Gastrocnemius medialis (tissue), 4 donors: ENCODE measurements around the gene OR10V1. TPM values are rescaled to one million over a fixed set of nuclear protein-coding genes. Genes with fewer than 3 reads are reported as not detected.
"Not testable (repeated sequence)": the region's sequence is repeated elsewhere in the genome, so short reads cannot be mapped to it uniquely, and the experiment has no call there.

Source experiments
- ATAC-seq, 2 donors: fragments of 150-250 bp; one replicate each; pipeline ENCODE4 v1.9.1; 2016
- DNase-seq, 2 donors: peaks; one replicate each; pipeline ENCODE4 v3.0.0-alpha.2; 2019
- H3K27ac ChIP-seq, 4 donors: fragments of 200-600 bp; sonication (generic); 1 replicate in 1 of 4; 2 replicates in 3 of 4; pipeline ENCODE4 v1.5.1; 2016 to 2018; ENCODE audit warnings: mild to moderate bottlenecking in 2 of 4, moderate library complexity in 1 of 4
- H3K27me3 ChIP-seq, 3 donors: fragments of 200-600 bp; sonication (generic) in 2 of 3; 1 replicate in 1 of 3; 2 replicates in 2 of 3; pipeline versions ENCODE4 v1.5.1 to v1.6.0; 2016 to 2019; ENCODE audit warnings: mild to moderate bottlenecking in 1 of 3, moderate library complexity in 1 of 3
- H3K36me3 ChIP-seq, 2 donors: fragments of 200-600 bp; sonication (generic) in 1 of 2; one replicate each; pipeline ENCODE4 v1.5.1; 2017 to 2018
- H3K4me1 ChIP-seq, 2 donors: fragments of 200-600 bp; sonication (generic) in 1 of 2; one replicate each; pipeline ENCODE4 v1.5.1; 2016 to 2017; ENCODE audit warnings: mild to moderate bottlenecking in 2 of 2
- H3K4me3 ChIP-seq, 4 donors: fragments of 200-600 bp; sonication (generic) in 3 of 4; 1 replicate in 1 of 4; 2 replicates in 3 of 4; pipeline ENCODE4 v1.5.1; 2016 to 2019; ENCODE audit warnings: mild to moderate bottlenecking in 2 of 4
- H3K9me3 ChIP-seq, 3 donors: fragments of 200-600 bp; sonication (generic) in 2 of 3; 1 replicate in 1 of 3; 2 replicates in 2 of 3; pipeline ENCODE4 v1.5.1; 2016 to 2019
- CTCF ChIP-seq, 5 experiments: fragments of 450-650 bp in 3 of 5; fragments of 200-600 bp in 2 of 5; sonication (generic) in 2 of 5; IDR thresholded peaks in 4 of 5; conservative IDR thresholded peaks in 1 of 5; 1 replicate in 4 of 5; 2 replicates in 1 of 5; pipeline ENCODE4 v1.5.1; 2016 to 2019; ENCODE audit warnings: antibody characterized with exemption in 5 of 5, mild to moderate bottlenecking in 3 of 5, moderate library complexity in 3 of 5
- POLR2A ChIP-seq, 2 donors: fragments of 450-650 bp; IDR thresholded peaks; one replicate each; pipeline ENCODE4 v1.6.1; 2017; ENCODE audit warnings: antibody characterized with exemption in 2 of 2, mild to moderate bottlenecking in 2 of 2, moderate library complexity in 2 of 2
- in situ Hi-C, 4 donors: fragments of 200-750 bp; cut with MboI; loops; one replicate each; pipeline versions ENCODE4 v1.15.0 to v1.8.0; 2017; ENCODE audit warnings: low sequenced_read_pairs in 4 of 4
- intact Hi-C: fragments of 100-400 bp; cut with DNase I; formaldehyde crosslinking; loops from one replicate; pipeline ENCODE4 v1.15.1; 2023; ENCODE audit warnings: low total_unique reads
- total RNA-seq, 4 donors: library from RNA; depleted of rRNA; stranded (reverse); fragments of >200 nt; gene quantifications; one replicate each; pipeline versions ENCODE4 v1.1.0 to v1.2.3, GENCODE V29; 2016

Gene OR10V1
- total RNA-seq, 4 donors from 2014 or later, result not detected

GRCh38 chr11:59708537-59708936 is 5.1 kb downstream of the OR10V1 start:
- H3K27me3 ChIP-seq, result no peaks in the 10 kb centered on the region
- DNase-seq (no peak), ATAC-seq (no peak)
- TF ChIP-seq CTCF (IDR thresholded peaks at IDR 0.05 in 4 of 5, conservative IDR thresholded peaks at IDR 0.05 in 1 of 5) (no peak), POLR2A (IDR thresholded peaks at IDR 0.05) (no peak)
- H3K36me3 ChIP-seq, result no peaks in the 10 kb centered on the region
- intact Hi-C loops (no loop called here), in situ Hi-C loops (no loop called here)
- no peaks in the 10 kb centered on the region for H3K4me1 ChIP-seq
- no peak overlapping the region for H3K27ac ChIP-seq
- no peaks in the 10 kb centered on the region for H3K9me3 ChIP-seq
- no peak overlapping the region for H3K4me3 ChIP-seq

- intact Hi-C loops, result no loop called here
- H3K27me3 ChIP-seq, result no peaks in the 10 kb centered on the region
- no peak overlapping the region for H3K4me3 ChIP-seq
- ATAC-seq (no peak), DNase-seq (no peak)
- no peak overlapping the region for H3K27ac ChIP-seq
- H3K9me3 ChIP-seq, result no peaks in the 10 kb centered on the region
- no peaks in the 10 kb centered on the region for H3K36me3 ChIP-seq
- in situ Hi-C loops, result no loop called here
- no peaks in the 10 kb centered on the region for H3K4me1 ChIP-seq
- TF ChIP-seq CTCF (IDR thresholded peaks at IDR 0.05 in 4 of 5, conservative IDR thresholded peaks at IDR 0.05 in 1 of 5) (no peak), POLR2A (IDR thresholded peaks at IDR 0.05) (no peak)
Observed at GRCh38 chr11:59707371-59707770, 6.3 kb downstream of the OR10V1 start.

DNA sequence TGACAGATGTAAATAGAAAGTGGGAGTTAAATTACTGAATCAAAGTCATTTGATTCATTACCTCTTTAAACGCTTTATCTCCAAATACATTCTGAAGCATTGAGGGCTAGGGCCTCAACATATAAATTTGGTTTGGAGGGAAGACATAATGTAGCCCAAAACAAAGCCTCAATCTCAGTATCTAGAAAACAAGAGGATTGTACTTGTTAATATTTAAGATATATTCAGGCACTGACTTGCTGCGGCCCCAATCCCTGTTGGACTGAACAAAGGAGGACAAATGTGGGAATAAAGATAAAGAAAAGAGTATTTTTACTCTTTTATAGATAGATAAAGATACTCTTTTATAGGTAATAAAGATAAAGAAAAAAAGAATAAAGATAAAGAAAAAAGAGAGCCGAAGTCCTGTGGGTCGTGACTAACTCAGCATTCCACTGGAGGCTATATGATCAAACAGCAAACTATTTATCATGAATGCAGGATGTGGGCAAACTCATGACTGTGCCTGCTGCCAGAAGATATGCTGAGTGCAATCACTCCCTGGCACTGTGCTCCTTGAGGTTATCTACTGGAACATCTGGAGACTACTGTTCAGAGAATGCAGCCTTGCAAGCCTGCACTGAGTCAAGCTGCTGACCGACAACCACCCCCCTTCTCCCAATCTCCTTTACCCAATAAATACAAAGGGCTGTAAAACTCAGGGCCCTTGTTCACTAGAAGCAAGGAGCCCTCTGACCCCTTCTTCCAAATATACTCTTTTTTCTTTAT is 6.9 kb downstream of the OR10V1 start:
- ATAC-seq (no peak), DNase-seq (no peak)
- no peak overlapping the region for H3K4me3 ChIP-seq
- no peaks in the 10 kb centered on the region for H3K9me3 ChIP-seq
- no peaks in the 10 kb centered on the region for H3K36me3 ChIP-seq
- H3K27ac ChIP-seq, result no peak overlapping the region
- H3K27me3 ChIP-seq, result no peaks in the 10 kb centered on the region
- H3K4me1 ChIP-seq, result no peaks in the 10 kb centered on the region
- in situ Hi-C loops (no loop called here), intact Hi-C loops (no loop called here)
- TF ChIP-seq POLR2A (IDR thresholded peaks at IDR 0.05) (no peak), CTCF (IDR thresholded peaks at IDR 0.05 in 4 of 5, conservative IDR thresholded peaks at IDR 0.05 in 1 of 5) (no peak)

DNA sequence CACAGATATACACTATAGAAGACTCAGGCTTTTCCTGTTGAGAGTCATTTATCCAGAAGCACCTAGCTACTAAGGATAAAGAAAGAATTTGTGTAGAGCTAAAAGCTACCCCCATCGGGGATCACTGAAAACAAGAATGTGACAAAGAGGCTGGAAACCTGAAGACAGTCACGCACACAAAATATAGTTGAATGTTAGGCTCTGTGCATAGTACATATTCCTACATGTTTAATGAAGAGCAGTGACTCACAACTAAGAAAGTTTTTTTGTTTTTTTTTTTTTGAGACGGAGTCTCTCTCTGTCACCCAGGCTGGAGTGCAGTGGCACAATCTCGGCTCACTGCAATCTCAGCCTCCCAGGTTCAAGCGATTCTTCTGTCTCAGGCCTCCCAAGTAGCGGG is 8.4 kb downstream of the OR10V1 start:
- Histone ChIP-seq H3K9me3 (no peaks in the 10 kb centered on the region), H3K4me3 (no peak overlapping the region), H3K36me3 (no peaks in the 10 kb centered on the region), H3K27ac (no peak overlapping the region), H3K27me3 (no peaks in the 10 kb centered on the region), H3K4me1 (no peaks in the 10 kb centered on the region)
- ATAC-seq, result no peak
- in situ Hi-C loops (no loop called here), intact Hi-C loops (no loop called here)
- TF ChIP-seq CTCF (IDR thresholded peaks at IDR 0.05 in 4 of 5, conservative IDR thresholded peaks at IDR 0.05 in 1 of 5) (no peak), POLR2A (IDR thresholded peaks at IDR 0.05) (no peak)
- no peak for DNase-seq

DNA sequence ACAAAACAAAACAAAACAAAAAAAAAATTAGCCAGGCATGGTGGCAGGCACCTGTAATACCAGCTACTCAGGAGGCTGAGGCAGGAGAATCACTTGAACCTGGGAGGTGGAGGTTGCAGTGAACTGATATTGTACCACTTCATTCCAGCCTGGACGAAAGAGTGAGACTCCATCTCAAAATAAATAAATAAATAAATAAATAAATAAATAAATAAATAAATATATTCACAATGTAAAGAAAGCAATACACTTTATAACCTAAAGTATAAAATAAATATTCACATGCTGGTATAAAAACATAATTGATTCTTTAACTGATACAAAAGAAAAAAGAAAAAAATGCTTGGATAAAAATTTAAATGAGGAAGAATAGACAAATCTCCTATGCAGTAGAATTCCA is 10.1 kb downstream of the OR10V1 start:
- H3K36me3 ChIP-seq, in situ Hi-C loops, H3K27me3 ChIP-seq, DNase-seq, intact Hi-C loops, H3K27ac ChIP-seq, H3K9me3 ChIP-seq, ATAC-seq, H3K4me3 ChIP-seq, H3K4me1 ChIP-seq: not testable (repeated sequence)

DNA sequence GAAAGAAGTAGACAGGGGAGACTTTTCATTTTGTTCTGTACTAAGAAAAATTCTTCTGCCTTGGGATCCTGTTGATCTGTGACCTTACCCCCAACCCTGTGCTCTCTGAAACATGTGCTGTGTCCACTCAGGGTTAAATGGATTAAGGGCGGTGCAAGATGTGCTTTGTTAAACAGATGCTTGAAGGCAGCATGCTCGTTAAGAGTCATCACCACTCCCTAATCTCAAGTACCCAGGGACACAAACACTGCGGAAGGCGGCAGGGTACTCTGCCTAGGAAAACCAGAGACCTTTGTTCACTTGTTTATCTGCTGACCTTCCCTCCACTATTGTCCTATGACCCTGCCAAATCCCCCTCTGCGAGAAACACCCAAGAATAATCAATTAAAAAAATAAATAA is 13.5 kb downstream of the OR10V1 start:
- H3K4me1 ChIP-seq, intact Hi-C loops, H3K27ac ChIP-seq, DNase-seq, H3K36me3 ChIP-seq, in situ Hi-C loops, ATAC-seq, H3K27me3 ChIP-seq, H3K4me3 ChIP-seq, H3K9me3 ChIP-seq: not testable (repeated sequence)
